Measurements from ENCODE around the gene GALNT9.
"Not testable (repeated sequence)": the region's sequence is repeated elsewhere in the genome, so short reads cannot be mapped to it uniquely, and the experiment has no call there.

GALNT9 gene

GRCh38 chr12:132312516-132312915, 16.9 kb downstream of the GALNT9 start:
- no peak for DNase-seq (ENCODE audit: low spot score)

- no peak for DNase-seq (ENCODE audit: low spot score)
Observed at GRCh38 chr12:132311201-132311915, 18.0 kb downstream of the GALNT9 start.

- no peak for DNase-seq (ENCODE audit: low spot score)
Observed at GRCh38 chr12:132310181-132311040, 19.0 kb downstream of the GALNT9 start.

GRCh38 chr12:132309596-132310086, 19.7 kb downstream of the GALNT9 start:
- DNase-seq (ENCODE audit: low spot score) = no peak

- no peak for DNase-seq (ENCODE audit: low spot score)
Observed at GRCh38 chr12:132308853-132309595, 20.4 kb downstream of the GALNT9 start.

GRCh38 chr12:132307976-132308852, 21.2 kb downstream of the GALNT9 start:
- DNase-seq (ENCODE audit: low spot score) = no peak

- no peak for DNase-seq (ENCODE audit: low spot score)
Observed at GRCh38 chr12:132306885-132307191, 22.6 kb downstream of the GALNT9 start.

GRCh38 chr12:132305991-132306884, 23.2 kb downstream of the GALNT9 start:
- no peak for DNase-seq (ENCODE audit: low spot score)

GRCh38 chr12:132305560-132305966, 23.8 kb downstream of the GALNT9 start:
- no peak for DNase-seq (ENCODE audit: low spot score)

- not testable (repeated sequence) for DNase-seq (ENCODE audit: low spot score)
Observed at GRCh38 chr12:132304866-132305265, 24.5 kb downstream of the GALNT9 start.

- not testable (repeated sequence) for DNase-seq (ENCODE audit: low spot score)
Observed at GRCh38 chr12:132303853-132304373, 25.5 kb downstream of the GALNT9 start.

GRCh38 chr12:132302466-132303358, 26.7 kb downstream of the GALNT9 start:
- DNase-seq (ENCODE audit: low spot score) = no peak

GRCh38 chr12:132300789-132301722, 28.3 kb downstream of the GALNT9 start:
- no peak for DNase-seq (ENCODE audit: low spot score)

GRCh38 chr12:132296063-132296462, 33.3 kb downstream of the GALNT9 start:
- no peak for DNase-seq (ENCODE audit: low spot score)

- not testable (repeated sequence) for DNase-seq (ENCODE audit: low spot score)
Observed at GRCh38 chr12:132295561-132295960, 33.8 kb downstream of the GALNT9 start.

GRCh38 chr12:132295101-132295526, 34.3 kb downstream of the GALNT9 start:
- no peak for DNase-seq (ENCODE audit: low spot score)

GRCh38 chr12:132294121-132295034, 35.0 kb downstream of the GALNT9 start:
- no peak for DNase-seq (ENCODE audit: low spot score)

Measured in AG08395 (cell line).